ENCODE measurements around the gene TDO2.

DNA sequence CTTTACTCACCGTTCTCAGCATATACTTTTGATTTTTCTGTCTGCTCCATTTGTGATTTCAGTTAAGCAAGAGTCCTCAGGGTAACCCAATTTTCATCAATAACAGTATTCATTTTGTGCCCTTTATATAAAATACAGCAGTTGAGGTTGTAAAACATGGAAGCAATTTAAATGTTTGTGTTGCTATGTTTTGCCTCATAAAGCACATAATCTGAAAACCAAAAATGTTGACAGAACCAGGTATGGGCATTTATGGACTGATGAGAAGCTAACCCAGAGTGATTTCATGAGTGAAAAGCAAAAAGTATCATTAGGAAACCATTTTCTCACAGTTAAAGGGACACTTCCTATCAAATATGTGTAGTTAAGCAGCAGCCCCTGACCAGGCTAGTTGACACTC lies 37.3 kb upstream of the TDO2 start, which contains the start of gene ASIC5:
- TF ChIP-seq CTCF (optimal IDR thresholded peaks at IDR 0.05 in 1 of 3, IDR thresholded peaks at IDR 0.05 in 1 of 3, conservative IDR thresholded peaks at IDR 0.05 in 1 of 3; ENCODE audit: extremely low read depth in 1 of 3, insufficient read depth in 2 of 3, low read length in 3 of 3), result no peak
- TF ChIP-seq EZH2 (IDR thresholded peaks at IDR 0.05; ENCODE audit: low read length), result no peak

Measured in keratinocyte (primary cell).